IMR-90 (cell line): ENCODE data around the gene WDR91.

ENCODE experiments used
- MAZ ChIP-seq: IDR thresholded peaks from 2 replicates; pipeline ENCODE4 v1.6.1; 2012; ENCODE audit warnings: low read depth, mild to moderate bottlenecking, low read length, improper control_type of control experiment, moderate library complexity, borderline replicate concordance
- POLR2A ChIP-seq: IDR thresholded peaks from 2 replicates; pipeline ENCODE4 v1.6.1; 2012; ENCODE audit warnings: mild to moderate bottlenecking, low read depth, low read length

DNA sequence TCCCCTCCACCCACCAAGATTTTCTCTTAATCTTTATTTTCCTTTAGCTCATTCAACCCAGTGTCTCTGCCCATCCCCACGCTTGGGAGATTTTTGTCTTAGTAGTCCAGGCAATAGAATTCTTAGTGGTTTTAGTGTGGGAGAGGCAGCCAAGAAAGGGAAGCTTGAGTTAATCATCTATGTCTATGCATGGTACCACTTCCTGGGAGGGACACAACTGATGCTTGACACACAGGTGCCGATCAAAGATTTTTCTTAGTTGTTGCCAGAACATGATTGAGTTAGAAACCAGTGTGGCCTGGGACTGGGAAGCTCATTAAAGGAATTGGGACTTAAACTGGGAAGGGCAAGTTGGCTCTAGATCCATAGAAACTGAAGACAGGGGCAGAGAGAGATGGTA is 25.4 kb upstream of the WDR91 start:
- TF ChIP-seq POLR2A, result no peak
- TF ChIP-seq MAZ, result no peak
